Tibial nerve (tissue), 4 donors: ENCODE results near the gene ALK. TPM values are rescaled to one million over a fixed set of nuclear protein-coding genes. Genes with fewer than 3 reads are reported as not detected.
A peak's percentile ranks its signal among the peaks of the same experiment; 100 is the strongest.

Experiments used
- DNase-seq, 2 donors: peaks; one replicate each; pipeline ENCODE4 v3.0.0-alpha.2; 2019; ENCODE audit warnings: low spot score in 2 of 2
- H3K27ac ChIP-seq, 4 donors: fragments of 200-600 bp; sonication (generic) in 3 of 4; one replicate each; pipeline ENCODE4 v1.5.1; 2017 to 2019; ENCODE audit warnings: mild to moderate bottlenecking in 1 of 4
- H3K27me3 ChIP-seq, 2 donors: fragments of 200-600 bp; sonication (generic) in 1 of 2; one replicate each; pipeline versions ENCODE4 v1.5.1 to v1.6.0; 2017 to 2019
- H3K36me3 ChIP-seq, 3 donors: fragments of 200-600 bp; sonication (generic); one replicate each; pipeline ENCODE4 v1.5.1; 2018 to 2019
- H3K4me1 ChIP-seq, 4 donors: fragments of 200-600 bp; sonication (generic) in 3 of 4; one replicate each; pipeline ENCODE4 v1.5.1; 2017 to 2019
- H3K4me3 ChIP-seq, 4 donors: fragments of 200-600 bp; sonication (generic) in 3 of 4; one replicate each; pipeline ENCODE4 v1.5.1; 2017 to 2019; ENCODE audit warnings: mild to moderate bottlenecking in 1 of 4, moderate library complexity in 1 of 4
- H3K9me3 ChIP-seq, 4 donors: fragments of 200-600 bp; sonication (generic) in 3 of 4; one replicate each; pipeline ENCODE4 v1.5.1; 2017 to 2019
- EP300 ChIP-seq, 2 donors: sonication (generic); formaldehyde crosslinking; IDR thresholded peaks; one replicate each; pipeline ENCODE4 v1.6.1; 2017; ENCODE audit warnings: antibody characterized with exemption in 2 of 2, mild to moderate bottlenecking in 1 of 2
- POLR2A ChIP-seq, 2 donors: fragments of 450-650 bp; IDR thresholded peaks; one replicate each; pipeline ENCODE4 v1.6.1; 2017; ENCODE audit warnings: antibody characterized with exemption in 2 of 2, mild to moderate bottlenecking in 2 of 2, moderate library complexity in 2 of 2
- WGBS, 2 donors: methylation state at CpG; one replicate each; pipeline ENCODE4 v1.1.5; 2018; 5-methylcytosine and 5-hydroxymethylcytosine counted together
- total RNA-seq, 4 donors: library from RNA; depleted of rRNA; stranded (reverse); fragments of >200 nt; gene quantifications; one replicate each; pipeline ENCODE4 v1.1.0, GENCODE V29; 2016
- TF ChIP-seq, protein P1 (sequence below), 5 experiments: fragments of 200-600 bp in 3 of 5; fragments of 450-650 bp in 2 of 5; sonication (generic) in 3 of 5; IDR thresholded peaks; one replicate each; pipeline ENCODE4 v1.5.1; 2016 to 2019; ENCODE audit warnings: antibody characterized with exemption in 5 of 5, mild to moderate bottlenecking in 3 of 5, moderate library complexity in 2 of 5

Gene ALK
- total RNA-seq, result 1 to 10 TPM in 1 of 4 donors, under 1 TPM in 3; 0.39 to 4.8 (median 0.66) TPM

- Histone ChIP-seq H3K4me3 (peak within 1 kb of the TSS; percentile 23 to 55 (median 41)), H3K4me1 (peaks cover 0 to 34% (median 10%) of the 10 kb centered on the region in 4 donors), H3K27me3 (peaks cover 0 to 56% of the 10 kb centered on the region in 2 donors), H3K36me3 (no peaks in the 10 kb centered on the region), H3K9me3 (no peaks in the 10 kb centered on the region), H3K27ac (no peak within 1 kb of the TSS)
- WGBS, 2 donors, result 0% methylated on average over 12 of the region's 27 CpGs
- TF ChIP-seq, protein P1, sequence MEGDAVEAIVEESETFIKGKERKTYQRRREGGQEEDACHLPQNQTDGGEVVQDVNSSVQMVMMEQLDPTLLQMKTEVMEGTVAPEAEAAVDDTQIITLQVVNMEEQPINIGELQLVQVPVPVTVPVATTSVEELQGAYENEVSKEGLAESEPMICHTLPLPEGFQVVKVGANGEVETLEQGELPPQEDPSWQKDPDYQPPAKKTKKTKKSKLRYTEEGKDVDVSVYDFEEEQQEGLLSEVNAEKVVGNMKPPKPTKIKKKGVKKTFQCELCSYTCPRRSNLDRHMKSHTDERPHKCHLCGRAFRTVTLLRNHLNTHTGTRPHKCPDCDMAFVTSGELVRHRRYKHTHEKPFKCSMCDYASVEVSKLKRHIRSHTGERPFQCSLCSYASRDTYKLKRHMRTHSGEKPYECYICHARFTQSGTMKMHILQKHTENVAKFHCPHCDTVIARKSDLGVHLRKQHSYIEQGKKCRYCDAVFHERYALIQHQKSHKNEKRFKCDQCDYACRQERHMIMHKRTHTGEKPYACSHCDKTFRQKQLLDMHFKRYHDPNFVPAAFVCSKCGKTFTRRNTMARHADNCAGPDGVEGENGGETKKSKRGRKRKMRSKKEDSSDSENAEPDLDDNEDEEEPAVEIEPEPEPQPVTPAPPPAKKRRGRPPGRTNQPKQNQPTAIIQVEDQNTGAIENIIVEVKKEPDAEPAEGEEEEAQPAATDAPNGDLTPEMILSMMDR (IDR thresholded peaks at IDR 0.05), result no peak
- TF ChIP-seq EP300 (IDR thresholded peaks at IDR 0.05), result no peak
- TF ChIP-seq POLR2A (IDR thresholded peaks at IDR 0.05), result no peak
- DNase-seq, result peak; percentile 70 to 75
Observed at GRCh38 chr2:29921560-29921915, at the start of gene ALK. Gene ALK (minus strand): TSS chr2:29921586. CDS start chr2:29920659, 927 bp downstream.

GRCh38 chr2:29966266-29966665 is 44.9 kb upstream of the ALK start:
- Histone ChIP-seq H3K27me3 (no peaks in the 10 kb centered on the region), H3K9me3 (no peaks in the 10 kb centered on the region), H3K27ac (no peak overlapping the region), H3K36me3 (no peaks in the 10 kb centered on the region), H3K4me3 (no peak overlapping the region), H3K4me1 (no peaks in the 10 kb centered on the region)
- DNase-seq, result no peak
- no peak for TF ChIP-seq EP300 (IDR thresholded peaks at IDR 0.05)
- TF ChIP-seq, protein P1 (IDR thresholded peaks at IDR 0.05), result no peak
- TF ChIP-seq POLR2A (IDR thresholded peaks at IDR 0.05), result no peak
- WGBS, 2 donors, result 79 to 81% methylated on average over 2 of the region's 2 CpGs

DNA sequence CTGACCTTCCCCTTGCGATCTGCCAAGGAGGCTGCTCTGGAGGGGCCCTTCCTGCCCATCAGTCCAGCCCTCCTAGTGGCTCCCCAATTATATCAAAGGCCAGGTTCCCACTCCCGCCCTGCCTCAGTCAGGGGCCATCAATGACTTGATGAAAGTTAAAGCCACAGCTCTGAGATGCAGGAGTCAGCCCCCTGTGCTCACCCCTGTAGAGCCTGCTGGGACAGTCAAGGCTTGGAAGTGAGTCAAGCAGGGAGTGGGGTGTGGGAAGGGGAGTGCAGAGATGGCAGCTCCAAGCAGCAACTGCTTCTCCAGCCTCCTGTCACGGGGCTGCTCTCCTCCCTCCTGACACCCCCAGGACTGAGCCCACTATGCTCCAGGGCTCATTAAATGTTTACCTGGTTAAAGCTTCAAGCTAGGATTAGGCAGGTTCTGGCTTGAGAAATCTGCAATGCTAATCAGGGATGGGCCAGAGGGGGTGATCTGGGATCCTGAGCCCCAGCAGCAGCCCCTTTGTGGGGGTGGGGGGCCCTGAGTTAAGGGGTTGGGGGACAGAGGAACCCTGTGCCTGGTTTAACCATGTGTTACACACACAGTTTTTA is 42.7 kb upstream of the ALK start:
- Histone ChIP-seq H3K4me1 (no peaks in the 10 kb centered on the region), H3K27me3 (no peaks in the 10 kb centered on the region), H3K4me3 (no peak overlapping the region), H3K9me3 (no peaks in the 10 kb centered on the region), H3K36me3 (no peaks in the 10 kb centered on the region), H3K27ac (no peak overlapping the region)
- DNase-seq, result no peak
- WGBS, 2 donors, result 51 to 52% methylated on average over 3 of the region's 3 CpGs
- TF ChIP-seq, protein P1 (IDR thresholded peaks at IDR 0.05), result no peak
- no peak for TF ChIP-seq EP300 (IDR thresholded peaks at IDR 0.05)
- TF ChIP-seq POLR2A (IDR thresholded peaks at IDR 0.05), result no peak

GRCh38 chr2:29962922-29963321 is 41.5 kb upstream of the ALK start:
- Histone ChIP-seq H3K27me3 (no peaks in the 10 kb centered on the region), H3K4me3 (no peak overlapping the region), H3K27ac (no peak overlapping the region), H3K9me3 (no peaks in the 10 kb centered on the region), H3K4me1 (no peaks in the 10 kb centered on the region), H3K36me3 (no peaks in the 10 kb centered on the region)
- no peak for TF ChIP-seq POLR2A (IDR thresholded peaks at IDR 0.05)
- TF ChIP-seq EP300 (IDR thresholded peaks at IDR 0.05), result no peak
- TF ChIP-seq, protein P1 (IDR thresholded peaks at IDR 0.05), result no peak
- WGBS, 2 donors, result 84 to 85% methylated on average over 4 of the region's 4 CpGs
- DNase-seq, result no peak

DNA sequence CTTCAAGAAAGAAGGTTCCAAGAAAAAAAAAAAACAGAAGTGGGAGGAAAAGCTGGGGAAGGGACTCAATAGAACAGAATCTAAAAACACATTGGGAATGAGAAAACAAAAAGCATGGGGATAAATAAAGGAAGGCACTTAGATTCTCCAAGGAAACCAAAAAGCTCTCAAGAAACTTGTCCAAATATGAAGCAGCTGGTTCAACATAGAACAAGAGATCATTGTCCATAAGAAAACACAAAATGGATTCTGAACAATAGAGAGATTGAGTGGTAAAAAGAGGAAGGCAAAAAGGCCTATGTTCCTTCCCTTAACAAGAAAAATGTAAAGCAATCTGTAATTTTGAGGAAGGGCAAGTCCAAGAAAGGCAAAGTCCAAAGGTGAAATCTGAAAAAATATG is 32.9 kb upstream of the ALK start:
- no peak overlapping the region for H3K27ac ChIP-seq
- H3K4me1 ChIP-seq, result peaks cover 0 to 7% (median 0%) of the 10 kb centered on the region in 4 donors
- no peak overlapping the region for H3K4me3 ChIP-seq
- no peak for TF ChIP-seq POLR2A (IDR thresholded peaks at IDR 0.05)
- TF ChIP-seq EP300 (IDR thresholded peaks at IDR 0.05), result no peak
- TF ChIP-seq, protein P1 (IDR thresholded peaks at IDR 0.05), result no peak
- H3K9me3 ChIP-seq, result no peaks in the 10 kb centered on the region
- H3K27me3 ChIP-seq, result no peaks in the 10 kb centered on the region
- DNase-seq, result no peak
- no peaks in the 10 kb centered on the region for H3K36me3 ChIP-seq
